Measurements from ENCODE around the gene SWAP70. TPM values are rescaled to one million over a fixed set of nuclear protein-coding genes. Genes with fewer than 3 reads are reported as not detected.

Gene SWAP70
- total and polyA plus RNA-seq, 2 experiments from 2014 or later: 30.3 to 33.3 TPM

GRCh38 chr11:9738116-9738515 is 74.2 kb downstream of the SWAP70 start:
- H3K27me3 Mint-ChIP-seq (ENCODE audit: insufficient read depth, low read depth, poor library complexity): peaks cover 2% of the 10 kb centered on the region
- H3F3A ChIP-seq (replicated peaks; ENCODE audit: low read depth): 0 out of 2 replicates have a peak, but pooled peaks cover 4% of the 10 kb centered on the region
- no peaks in the 10 kb centered on the region for H3K27me3 ChIP-seq (ENCODE audit: insufficient read depth)
- DNase-seq (ENCODE audit: low spot score) (no peak), ATAC-seq (no peak)
- no peak overlapping the region; the same call in 1 of the 2 replicates for H3K27ac ChIP-seq (ENCODE audit: low read depth)
- H3K4me3 Mint-ChIP-seq: no peak overlapping the region
- H3K36me3 ChIP-seq (ENCODE audit: insufficient read depth): peaks cover 22% of the 10 kb centered on the region
- H2AFZ ChIP-seq: no peak overlapping the region
- H3K27ac Mint-ChIP-seq: 0 out of 2 replicates have a peak overlapping the region, but pooled peaks have one; percentile 37
- no peak overlapping the region for H3K4me3 ChIP-seq
- H3K36me3 Mint-ChIP-seq (ENCODE audit: low read depth): peaks cover 71% of the 10 kb centered on the region
- TF ChIP-seq POLR2AphosphoS5 (IDR thresholded peaks at IDR 0.05; ENCODE audit: low read depth) (no peak), EZH2 (IDR thresholded peaks at IDR 0.05; ENCODE audit: low read depth, unreplicated experiment) (no peak), CTCF (conservative IDR thresholded peaks at IDR 0.05; ENCODE audit: low read depth in 2 of 2) (no peak), REST (IDR thresholded peaks at IDR 0.05; ENCODE audit: unreplicated experiment) (no peak), JUNB (IDR thresholded peaks at IDR 0.05; ENCODE audit: unreplicated experiment) (no peak), ETS1 (IDR thresholded peaks at IDR 0.05) (no peak)
- H3K4me1 Mint-ChIP-seq: peaks cover 6% of the 10 kb centered on the region; the same call in 2 of the 3 replicates
- no peaks in the 10 kb centered on the region for H4K20me1 ChIP-seq (replicated peaks; ENCODE audit: insufficient read depth)
- no peaks in the 10 kb centered on the region for H3K4me1 ChIP-seq (ENCODE audit: insufficient read depth)
- no peak overlapping the region for H3K4me2 ChIP-seq
- H3K9me3 Mint-ChIP-seq: peaks cover 4% of the 10 kb centered on the region; the same call in 1 of the 3 replicates
- no peaks in the 10 kb centered on the region for H3K9me2 ChIP-seq (ENCODE audit: insufficient read depth)
- no peaks in the 10 kb centered on the region for H3K79me2 ChIP-seq (replicated peaks; ENCODE audit: insufficient read depth)

GRCh38 chr11:9738707-9739106 is 74.8 kb downstream of the SWAP70 start:
- Histone ChIP-seq H2AFZ (no peak overlapping the region), H3K9me2 (ENCODE audit: insufficient read depth) (no peaks in the 10 kb centered on the region), H4K20me1 (replicated peaks; ENCODE audit: insufficient read depth) (no peaks in the 10 kb centered on the region), H3K4me3 (no peak overlapping the region), H3K4me2 (no peak overlapping the region), H3F3A (replicated peaks; ENCODE audit: low read depth) (0 out of 2 replicates have a peak, but pooled peaks cover 4% of the 10 kb centered on the region), H3K36me3 (ENCODE audit: insufficient read depth) (peaks cover 22% of the 10 kb centered on the region), H3K4me1 (ENCODE audit: insufficient read depth) (no peaks in the 10 kb centered on the region), H3K27me3 (ENCODE audit: insufficient read depth) (no peaks in the 10 kb centered on the region), H3K27ac (ENCODE audit: low read depth) (peak overlapping the region; percentile 5; the same call in 1 of the 2 replicates), H3K79me2 (replicated peaks; ENCODE audit: insufficient read depth) (no peaks in the 10 kb centered on the region)
- H3K27me3 Mint-ChIP-seq (ENCODE audit: insufficient read depth, low read depth, poor library complexity): peaks cover 2% of the 10 kb centered on the region
- H3K9me3 Mint-ChIP-seq: peaks cover 7% of the 10 kb centered on the region; the same call in 2 of the 3 replicates
- peaks cover 6% of the 10 kb centered on the region; the same call in 2 of the 3 replicates for H3K4me1 Mint-ChIP-seq
- no peak for ATAC-seq
- no peak for DNase-seq (ENCODE audit: low spot score)
- H3K36me3 Mint-ChIP-seq (ENCODE audit: low read depth): peaks cover 77% of the 10 kb centered on the region
- 0 out of 2 replicates have a peak overlapping the region, but pooled peaks have one; percentile 3 for H3K27ac Mint-ChIP-seq
- no peak overlapping the region for H3K4me3 Mint-ChIP-seq
- TF ChIP-seq ZNF114 (CRISPR knock-in tag; IDR thresholded peaks at IDR 0.05) (no peak), ZNF462 (CRISPR knock-in tag; IDR thresholded peaks at IDR 0.05) (no peak), EZH2phosphoT487 (IDR thresholded peaks at IDR 0.05; ENCODE audit: unreplicated experiment) (no peak)
